Glutamatergic neuron (in vitro differentiated cells): ENCODE measurements around the gene IGLL5. TPM values are rescaled to one million over a fixed set of nuclear protein-coding genes. Genes with fewer than 3 reads are reported as not detected.

Experiments used
- DNase-seq: peaks from one replicate; pipeline ENCODE4 v3.0.0; 2022
- H3K27ac Mint-ChIP-seq: one replicate; pipeline ENCODE4 v1.8.0; 2020; ENCODE audit warnings: mild to moderate bottlenecking, mixed read lengths, inconsistent platforms; ENCODE audit not compliant: unreplicated experiment
- H3K27me3 Mint-ChIP-seq: one replicate; pipeline ENCODE4 v1.8.0; 2020; ENCODE audit warnings: mild to moderate bottlenecking, moderate library complexity, mixed read lengths, inconsistent platforms; ENCODE audit not compliant: unreplicated experiment
- H3K36me3 Mint-ChIP-seq: one replicate; pipeline ENCODE4 v1.8.0; 2020; ENCODE audit warnings: mild to moderate bottlenecking, mixed read lengths, inconsistent platforms; ENCODE audit not compliant: unreplicated experiment
- H3K4me1 Mint-ChIP-seq: one replicate; pipeline ENCODE4 v1.8.0; 2020; ENCODE audit warnings: mild to moderate bottlenecking, low read depth, mixed read lengths, inconsistent platforms; ENCODE audit not compliant: unreplicated experiment
- H3K4me3 Mint-ChIP-seq: one replicate; pipeline ENCODE4 v1.8.0; 2020; ENCODE audit warnings: mild to moderate bottlenecking, mixed read lengths, inconsistent platforms; ENCODE audit not compliant: unreplicated experiment
- H3K9me3 Mint-ChIP-seq: one replicate; pipeline ENCODE4 v1.8.0; 2020; ENCODE audit warnings: mild to moderate bottlenecking, moderate library complexity, mixed read lengths, inconsistent platforms; ENCODE audit not compliant: unreplicated experiment
- total RNA-seq: library from RNA; stranded (reverse); fragmentation: NEBNext Ultra II Directional; extraction: Animal tissue kit (Norgen Biotek cat#: 25700); gene quantifications from one replicate; pipeline ENCODE4 v1.2.1, GENCODE V29; 2021; ENCODE audit not compliant: unreplicated experiment
- TF ChIP-seq, protein P1 (sequence below): fragments of 200-600 bp; sonication (generic); IDR thresholded peaks from one replicate; pipeline ENCODE4 v1.5.0; 2021; ENCODE audit not compliant: partially characterized antibody, unreplicated experiment

The IGLL5 gene
- total RNA-seq, 1 donor from 2014 or later, result not detected

DNA sequence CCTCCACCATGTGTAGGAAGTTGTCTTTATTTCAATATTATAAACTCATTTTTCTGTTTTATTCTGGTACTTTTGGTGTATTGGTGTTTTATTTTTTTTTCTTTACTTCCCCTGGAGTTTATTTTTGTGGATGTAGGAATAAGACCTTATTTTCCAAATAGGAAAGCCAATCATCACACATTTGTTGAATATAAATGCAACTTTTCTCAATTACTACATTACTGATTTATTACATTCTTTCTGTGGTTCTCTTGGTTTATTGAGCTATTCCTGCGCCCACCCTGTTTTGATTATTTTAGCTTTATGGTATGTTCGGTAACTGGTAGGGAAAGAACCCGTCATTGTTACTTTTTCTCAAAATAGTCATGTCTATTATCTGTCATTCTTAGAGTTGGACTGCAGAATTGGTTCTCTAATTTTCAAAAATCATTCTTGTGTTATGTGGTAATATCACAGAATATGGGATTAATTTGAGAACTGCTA, 3.6 kb downstream of the IGLL5 start:
- H3K4me1 Mint-ChIP-seq, result no peaks in the 10 kb centered on the region
- H3K27me3 Mint-ChIP-seq, result peaks cover 9% of the 10 kb centered on the region
- no peaks in the 10 kb centered on the region for H3K9me3 Mint-ChIP-seq
- no peak overlapping the region for H3K27ac Mint-ChIP-seq
- DNase-seq, result no peak
- TF ChIP-seq, protein P1, sequence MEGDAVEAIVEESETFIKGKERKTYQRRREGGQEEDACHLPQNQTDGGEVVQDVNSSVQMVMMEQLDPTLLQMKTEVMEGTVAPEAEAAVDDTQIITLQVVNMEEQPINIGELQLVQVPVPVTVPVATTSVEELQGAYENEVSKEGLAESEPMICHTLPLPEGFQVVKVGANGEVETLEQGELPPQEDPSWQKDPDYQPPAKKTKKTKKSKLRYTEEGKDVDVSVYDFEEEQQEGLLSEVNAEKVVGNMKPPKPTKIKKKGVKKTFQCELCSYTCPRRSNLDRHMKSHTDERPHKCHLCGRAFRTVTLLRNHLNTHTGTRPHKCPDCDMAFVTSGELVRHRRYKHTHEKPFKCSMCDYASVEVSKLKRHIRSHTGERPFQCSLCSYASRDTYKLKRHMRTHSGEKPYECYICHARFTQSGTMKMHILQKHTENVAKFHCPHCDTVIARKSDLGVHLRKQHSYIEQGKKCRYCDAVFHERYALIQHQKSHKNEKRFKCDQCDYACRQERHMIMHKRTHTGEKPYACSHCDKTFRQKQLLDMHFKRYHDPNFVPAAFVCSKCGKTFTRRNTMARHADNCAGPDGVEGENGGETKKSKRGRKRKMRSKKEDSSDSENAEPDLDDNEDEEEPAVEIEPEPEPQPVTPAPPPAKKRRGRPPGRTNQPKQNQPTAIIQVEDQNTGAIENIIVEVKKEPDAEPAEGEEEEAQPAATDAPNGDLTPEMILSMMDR, result no peak
- no peaks in the 10 kb centered on the region for H3K36me3 Mint-ChIP-seq
- no peak overlapping the region for H3K4me3 Mint-ChIP-seq

DNA sequence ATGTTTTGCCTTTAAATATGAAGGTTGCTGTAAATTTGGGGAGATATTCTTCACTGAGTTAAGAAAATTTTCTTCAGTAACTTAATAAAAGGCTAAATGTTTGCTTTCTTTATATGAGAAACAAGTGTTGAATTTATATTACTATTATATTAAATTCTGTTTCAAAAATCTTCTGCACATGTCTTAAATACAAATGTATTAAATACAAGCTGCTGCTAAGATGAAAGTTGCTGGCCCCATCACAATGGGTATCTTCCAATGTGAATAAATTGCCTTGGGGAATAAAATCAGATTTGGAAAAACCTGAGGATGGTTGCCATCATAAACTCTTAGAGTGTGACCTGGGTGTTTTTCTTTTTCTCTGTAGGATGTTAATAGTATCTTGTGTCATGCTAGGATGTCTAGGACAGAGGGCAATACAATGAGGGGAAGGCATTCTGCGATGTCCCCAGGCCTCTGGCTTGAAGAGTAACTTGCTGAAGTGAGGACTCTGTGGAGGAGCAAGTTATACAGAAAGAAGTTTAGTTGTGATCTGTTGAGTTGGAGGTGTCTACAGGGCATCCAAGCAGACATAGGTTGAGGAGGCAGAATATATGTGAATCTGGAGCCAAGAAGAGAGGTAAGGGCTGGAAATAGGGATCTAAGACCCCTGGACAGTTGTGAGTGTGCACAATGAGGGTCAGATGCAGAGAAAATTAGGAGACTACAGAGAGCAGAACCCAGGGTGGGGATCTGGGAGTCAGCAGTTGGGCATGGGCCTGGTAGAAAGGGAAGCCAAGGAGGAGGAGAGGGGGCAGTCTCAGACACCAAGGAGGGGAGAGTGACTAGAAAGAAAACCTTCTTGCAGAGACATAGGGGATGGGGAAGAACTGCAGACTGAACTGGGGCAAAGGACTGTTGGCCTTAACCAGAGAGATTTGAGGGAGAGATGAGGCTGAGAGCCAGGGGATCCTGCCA, 4.8 kb downstream of the IGLL5 start:
- peaks cover 14% of the 10 kb centered on the region for H3K27me3 Mint-ChIP-seq
- no peaks in the 10 kb centered on the region for H3K4me1 Mint-ChIP-seq
- no peak overlapping the region for H3K27ac Mint-ChIP-seq
- H3K4me3 Mint-ChIP-seq, result no peak overlapping the region
- H3K36me3 Mint-ChIP-seq, result no peaks in the 10 kb centered on the region
- H3K9me3 Mint-ChIP-seq, result peaks cover 3% of the 10 kb centered on the region
- DNase-seq, result no peak
- TF ChIP-seq, protein P1, result no peak

DNA sequence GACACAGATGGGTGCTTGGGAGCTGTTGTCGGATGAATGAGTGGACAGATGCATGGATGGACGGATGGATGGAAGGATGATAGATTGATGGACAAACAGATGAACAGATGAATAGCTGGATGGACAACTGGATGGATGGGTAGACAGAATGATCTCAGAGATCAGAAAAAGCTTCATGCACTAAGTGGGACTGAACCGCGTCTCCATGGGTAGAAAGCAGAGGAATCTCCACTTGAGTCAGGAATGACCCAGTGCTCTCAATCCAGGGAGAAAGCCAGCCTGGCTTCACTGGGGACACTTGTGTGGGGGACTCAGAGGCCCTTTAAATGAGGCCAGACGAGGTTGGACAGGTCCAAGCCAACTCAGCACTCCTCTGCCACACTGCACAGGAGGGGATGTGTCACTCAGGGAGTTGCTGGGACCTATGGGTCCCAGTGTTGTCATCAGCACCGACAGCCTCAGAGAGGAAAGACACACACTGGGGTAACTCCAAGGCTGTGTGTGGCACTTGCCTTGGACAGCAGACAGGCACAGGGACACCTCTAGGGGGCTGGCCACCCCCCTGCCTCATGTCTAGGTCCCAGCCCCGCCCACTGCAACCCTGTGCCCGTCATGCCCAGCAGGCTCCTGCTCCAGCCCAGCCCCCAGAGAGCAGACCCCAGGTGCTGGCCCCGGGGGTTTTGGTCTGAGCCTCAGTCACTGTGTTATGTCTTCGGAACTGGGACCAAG, 5.6 kb downstream of the IGLL5 start:
- Mint-ChIP-seq H3K4me3 (no peak overlapping the region), H3K9me3 (peaks cover 3% of the 10 kb centered on the region), H3K36me3 (no peaks in the 10 kb centered on the region), H3K27ac (no peak overlapping the region), H3K27me3 (peaks cover 17% of the 10 kb centered on the region), H3K4me1 (peaks cover 4% of the 10 kb centered on the region)
- TF ChIP-seq, protein P1, result no peak
- DNase-seq, result no peak

DNA sequence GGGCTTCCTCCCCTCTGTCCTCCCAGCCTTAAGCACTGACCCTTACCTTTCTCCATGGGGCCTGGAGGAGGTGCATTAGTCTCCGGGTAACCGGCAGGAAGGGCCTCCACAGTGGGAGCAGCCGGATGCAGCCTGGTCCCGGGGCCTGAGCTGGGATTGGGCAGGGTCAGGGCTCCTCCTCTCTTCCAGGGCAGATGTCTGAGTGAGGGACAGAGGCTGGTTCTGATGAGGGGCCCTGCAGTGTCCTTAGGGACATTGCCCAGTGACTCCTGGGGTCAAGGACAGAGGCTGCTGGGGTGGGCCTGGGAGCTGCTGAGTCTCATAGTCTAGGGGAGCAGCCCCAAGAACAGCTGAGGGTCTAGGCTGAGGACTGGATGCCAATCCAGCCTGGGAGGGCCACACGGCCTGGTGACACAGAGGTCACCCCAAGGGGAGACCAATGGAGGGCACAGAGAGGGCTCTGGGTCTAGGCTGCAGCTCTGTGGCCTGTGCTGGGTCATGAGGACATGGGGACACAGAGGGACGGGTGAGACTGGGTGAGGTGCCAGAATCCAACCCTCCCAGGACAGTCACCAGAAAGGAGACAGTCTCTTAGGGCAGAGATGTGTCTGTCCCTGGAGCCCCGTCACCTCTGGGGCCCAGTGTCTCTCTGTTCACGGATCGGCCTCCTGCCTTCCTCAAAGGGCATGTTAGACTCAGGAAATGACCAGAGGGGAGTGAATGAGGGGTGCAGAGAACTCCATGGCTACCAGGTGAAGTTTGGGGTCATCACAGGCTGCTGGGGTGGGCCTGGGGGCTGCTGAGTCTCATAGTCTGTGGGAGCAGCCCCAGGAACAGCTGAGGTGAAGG, 6.5 kb downstream of the IGLL5 start:
- peaks cover 7% of the 10 kb centered on the region for H3K4me1 Mint-ChIP-seq
- H3K4me3 Mint-ChIP-seq, result no peak overlapping the region
- TF ChIP-seq, protein P1, result no peak
- H3K27me3 Mint-ChIP-seq, result peaks cover 17% of the 10 kb centered on the region
- DNase-seq, result no peak
- no peak overlapping the region for H3K27ac Mint-ChIP-seq
- H3K36me3 Mint-ChIP-seq, result no peaks in the 10 kb centered on the region
- H3K9me3 Mint-ChIP-seq, result peaks cover 3% of the 10 kb centered on the region
